GM21390 (cell line): ENCODE data around the gene F8.

Experiments
- ATAC-seq: cut with Tn5 transposase; IDR thresholded peaks from one replicate; pipeline ENCODE4 v1.9.1; 2021; ENCODE audit not compliant: unreplicated experiment

F8 gene

DNA sequence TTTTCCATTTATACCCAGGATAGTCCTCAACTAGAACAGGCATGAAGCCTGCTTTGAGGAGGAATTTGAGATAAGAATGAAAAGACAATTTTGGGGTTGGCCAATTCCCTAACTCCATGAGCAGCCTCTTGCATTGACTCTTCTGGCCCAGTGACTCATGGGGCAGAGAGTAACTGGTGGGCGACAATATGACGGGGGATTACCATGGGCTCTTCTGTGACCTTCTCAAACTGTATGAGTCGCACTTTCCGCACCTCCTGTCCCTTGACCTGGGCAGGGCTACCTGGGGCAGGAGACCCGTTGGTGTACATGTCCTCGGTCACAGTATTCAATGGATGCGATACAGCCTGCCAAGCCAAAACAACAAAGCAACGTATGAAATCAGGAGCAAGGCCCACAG lies 230.6 kb downstream of the F8 start:
- no peak for ATAC-seq

GRCh38 chrX:154791467-154791866 lies 231.1 kb downstream of the F8 start:
- ATAC-seq: no peak
